Adrenal gland (tissue), 12 donors: Measurements from ENCODE around the gene ENOPH1. TPM values are rescaled to one million over a fixed set of nuclear protein-coding genes. Genes with fewer than 3 reads are reported as not detected.

Experiments used
- DNase-seq, 7 donors: peaks; one replicate each; pipeline ENCODE4 v3.0.0-alpha.2; 2019 to 2020
- H3K27ac ChIP-seq, 5 donors: fragments of 200-600 bp; sonication (generic) in 4 of 5; 1 replicate in 3 of 5; 2 replicates in 2 of 5; pipeline versions ENCODE4 v1.5.1 to v1.8.0; 2016 to 2020; ENCODE audit warnings: mild to moderate bottlenecking in 1 of 5
- H3K27me3 ChIP-seq: fragments of 200-600 bp; 2 replicates; pipeline ENCODE4 v1.8.0; 2021
- H3K36me3 ChIP-seq, 2 donors: fragments of 200-600 bp; replicated peaks in 1 of 2; 1 replicate in 1 of 2; 2 replicates in 1 of 2; pipeline versions ENCODE4 v1.5.1 to v1.8.0; 2018 to 2022
- H3K4me1 ChIP-seq, 2 donors: fragments of 200-600 bp; replicated peaks in 1 of 2; 1 replicate in 1 of 2; 2 replicates in 1 of 2; pipeline versions ENCODE4 v1.5.1 to v1.8.0; 2018 to 2021
- H3K4me3 ChIP-seq, 4 donors: fragments of 200-600 bp; sonication (generic) in 3 of 4; one replicate each; pipeline ENCODE4 v1.5.1; 2016 to 2018
- H3K9me3 ChIP-seq, 3 donors: fragments of 200-600 bp; sonication (generic) in 1 of 3; replicated peaks in 1 of 3; 1 replicate in 2 of 3; 2 replicates in 1 of 3; pipeline versions ENCODE4 v1.5.1 to v1.8.0; 2016 to 2021
- CTCF ChIP-seq, 6 experiments: fragments of 450-650 bp in 4 of 6; fragments of 200-600 bp in 2 of 6; sonication (generic) in 1 of 6; IDR thresholded peaks; 1 replicate in 5 of 6; 2 replicates in 1 of 6; pipeline versions ENCODE4 v1.5.1 to v1.8.0; 2016 to 2021; ENCODE audit warnings: antibody characterized with exemption in 6 of 6, mild to moderate bottlenecking in 2 of 6, moderate library complexity in 1 of 6
- POLR2A ChIP-seq, 2 donors: fragments of 450-650 bp; IDR thresholded peaks; one replicate each; pipeline ENCODE4 v1.6.1; 2017; ENCODE audit warnings: antibody characterized with exemption in 2 of 2, mild to moderate bottlenecking in 2 of 2, moderate library complexity in 1 of 2
- WGBS, 4 donors: extraction: QIAGEN DNeasy Blood & Tissue Kit in 2 of 4; methylation state at CpG; one replicate each; pipeline versions ENCODE4 v1.1.5 to v1.1.7; 2013 to 2017; 5-methylcytosine and 5-hydroxymethylcytosine counted together
- intact Hi-C, 2 donors: fragments of 100-400 bp; cut with DNase I; formaldehyde crosslinking; loops; one replicate each; pipeline versions ENCODE4 v1.14.1 to v1.15.0; 2022 to 2023
- polyA plus RNA-seq, 3 donors: library from polyadenylated mRNA; stranded (reverse); fragments of 200-250 nt in 2 of 3; fragments of 350-450 nt in 1 of 3; fragmentation: Illumina TruSeq in 1 of 3; extraction: RNeasy Lipid Tissue Mini Kit (QIAGEN cat#74804) in 1 of 3; gene quantifications; one replicate each; pipeline ENCODE4 v1.2.3, GENCODE V29; 2013 to 2014
- total RNA-seq, 9 donors: library from RNA; depleted of rRNA in 4 of 9; stranded (reverse); fragments of >200 nt in 4 of 9; fragments of 120-200 nt in 1 of 9; fragmentation: NEBNext Ultra II Directional in 1 of 9; extraction: Animal tissue kit (Norgen Biotek cat#: 25700) in 1 of 9; gene quantifications; one replicate each; pipeline versions ENCODE4 v1.1.0 to v1.2.4, GENCODE V29; 2013 to 2023
- donor health status: healthy with polysubstance abuse.
- donor health status: Bipolar disorder and iron deficiency.
- donor health status: DM: yes; HTN: yes; CAD: no.
- donor health status: DM: no; HTN: no; CAD: no.
- donor health status: DM: no; HTN: no; CAD: no.
- donor health status: DM: yes; HTN: yes; CAD: no.

The ENOPH1 gene
- total and polyA plus RNA-seq, 12 donors: 22.7 to 65.7 (median 35.0) TPM

GRCh38 chr4:82489987-82490386 is 59.6 kb downstream of the ENOPH1 start:
- H3K9me3 ChIP-seq: no peaks in the 10 kb centered on the region
- no peak overlapping the region for H3K4me3 ChIP-seq
- H3K27ac ChIP-seq: no peak overlapping the region
- DNase-seq: no peak
- no peaks in the 10 kb centered on the region for H3K36me3 ChIP-seq
- H3K27me3 ChIP-seq: no peaks in the 10 kb centered on the region
- H3K4me1 ChIP-seq: no peaks in the 10 kb centered on the region
- TF ChIP-seq CTCF (IDR thresholded peaks at IDR 0.05) (no peak), POLR2A (IDR thresholded peaks at IDR 0.05) (no peak)
- intact Hi-C loops: no loop called here
- WGBS, 4 donors: 30 to 43% (median 33%) methylated on average over 8 of the region's 8 CpGs

GRCh38 chr4:82491251-82491960 is 61.0 kb downstream of the ENOPH1 start:
- DNase-seq: no peak
- H3K27me3 ChIP-seq: no peaks in the 10 kb centered on the region
- H3K36me3 ChIP-seq: no peaks in the 10 kb centered on the region
- intact Hi-C loops: no loop called here
- no peak for TF ChIP-seq CTCF (IDR thresholded peaks at IDR 0.05)
- no peak for TF ChIP-seq POLR2A (IDR thresholded peaks at IDR 0.05)
- H3K27ac ChIP-seq: no peak overlapping the region
- no peak overlapping the region for H3K4me3 ChIP-seq
- WGBS, 4 donors: 85 to 91% (median 88%) methylated on average over 10 of the region's 10 CpGs
- H3K9me3 ChIP-seq: no peaks in the 10 kb centered on the region
- H3K4me1 ChIP-seq: no peaks in the 10 kb centered on the region

- H3K4me3 ChIP-seq: no peak overlapping the region
- no peaks in the 10 kb centered on the region for H3K4me1 ChIP-seq
- intact Hi-C loops: no loop called here
- DNase-seq: no peak
- H3K9me3 ChIP-seq: no peaks in the 10 kb centered on the region
- H3K27ac ChIP-seq: no peak overlapping the region
- no peaks in the 10 kb centered on the region for H3K27me3 ChIP-seq
- no peaks in the 10 kb centered on the region for H3K36me3 ChIP-seq
- TF ChIP-seq CTCF (IDR thresholded peaks at IDR 0.05): no peak
- WGBS, 4 donors: 60 to 88% (median 77%) methylated on average over 2 of the region's 2 CpGs
Measured at GRCh38 chr4:82493721-82494425, 63.5 kb downstream of the ENOPH1 start.

GRCh38 chr4:82495666-82496065 is 65.3 kb downstream of the ENOPH1 start:
- Histone ChIP-seq H3K36me3 (no peaks in the 10 kb centered on the region), H3K9me3 (no peaks in the 10 kb centered on the region), H3K27ac (no peak overlapping the region), H3K4me3 (no peak overlapping the region), H3K4me1 (no peaks in the 10 kb centered on the region), H3K27me3 (no peaks in the 10 kb centered on the region)
- TF ChIP-seq CTCF (IDR thresholded peaks at IDR 0.05) (no peak), POLR2A (IDR thresholded peaks at IDR 0.05) (no peak)
- no peak for DNase-seq
- intact Hi-C loops: no loop called here
- WGBS, 4 donors: 87 to 99% (median 94%) methylated on average over 4 of the region's 4 CpGs
